GM12864 (cell line): Measurements from ENCODE around the gene ZMIZ1.
A peak's percentile ranks its signal among the peaks of the same experiment; 100 is the strongest.

Experiments used
- DNase-seq: peaks from one replicate; pipeline ENCODE4 v3.0.0-alpha.2; 2011; ENCODE audit warnings: low read depth
- H3K4me3 ChIP-seq: 2 replicates; pipeline ENCODE4 v1.5.1; 2011; ENCODE audit warnings: mild to moderate bottlenecking, low read depth, low read length, control low read depth
- TF ChIP-seq, protein P1 (sequence below): IDR thresholded peaks from 2 replicates; pipeline ENCODE4 v1.5.1; 2011; ENCODE audit warnings: low read depth, mild to moderate bottlenecking, moderate library complexity, low read length, control low read depth, inconsistent platforms; ENCODE audit errors: missing control alignments

ZMIZ1 gene

DNA sequence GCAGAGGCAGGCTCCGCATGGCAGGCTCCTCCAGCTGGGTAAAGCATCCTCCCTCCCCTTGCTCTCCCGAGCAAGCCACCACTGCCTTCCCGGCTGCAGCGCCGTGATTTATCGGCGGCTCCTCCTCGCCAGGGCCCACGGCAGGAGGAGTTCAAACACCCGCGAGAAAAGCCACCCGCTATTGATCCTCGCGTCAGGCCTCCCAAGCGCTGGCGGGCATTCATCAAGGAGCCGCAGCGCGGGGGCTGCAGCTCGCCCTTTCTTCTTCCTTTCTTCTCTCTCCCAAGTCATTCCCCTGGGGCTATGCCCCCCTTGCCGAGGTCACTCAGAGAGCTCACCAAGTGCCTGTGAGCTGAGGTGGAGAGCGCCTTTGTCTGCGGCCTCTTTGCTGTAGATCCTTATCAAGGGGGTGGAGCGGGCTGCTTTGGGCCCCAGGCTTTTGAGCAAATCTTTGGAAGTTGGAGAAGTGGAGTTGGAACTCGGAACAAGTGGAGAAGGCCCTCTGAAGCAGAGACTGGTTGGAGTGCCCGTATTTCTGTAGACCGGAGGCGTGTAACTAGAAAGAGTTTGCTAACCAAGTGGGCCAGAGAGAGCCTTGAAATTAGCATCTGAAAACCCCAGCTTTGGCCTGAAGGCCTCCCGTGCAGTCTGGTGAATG is 171.3 kb downstream of the ZMIZ1 start:
- no peak for DNase-seq
- TF ChIP-seq, protein P1, sequence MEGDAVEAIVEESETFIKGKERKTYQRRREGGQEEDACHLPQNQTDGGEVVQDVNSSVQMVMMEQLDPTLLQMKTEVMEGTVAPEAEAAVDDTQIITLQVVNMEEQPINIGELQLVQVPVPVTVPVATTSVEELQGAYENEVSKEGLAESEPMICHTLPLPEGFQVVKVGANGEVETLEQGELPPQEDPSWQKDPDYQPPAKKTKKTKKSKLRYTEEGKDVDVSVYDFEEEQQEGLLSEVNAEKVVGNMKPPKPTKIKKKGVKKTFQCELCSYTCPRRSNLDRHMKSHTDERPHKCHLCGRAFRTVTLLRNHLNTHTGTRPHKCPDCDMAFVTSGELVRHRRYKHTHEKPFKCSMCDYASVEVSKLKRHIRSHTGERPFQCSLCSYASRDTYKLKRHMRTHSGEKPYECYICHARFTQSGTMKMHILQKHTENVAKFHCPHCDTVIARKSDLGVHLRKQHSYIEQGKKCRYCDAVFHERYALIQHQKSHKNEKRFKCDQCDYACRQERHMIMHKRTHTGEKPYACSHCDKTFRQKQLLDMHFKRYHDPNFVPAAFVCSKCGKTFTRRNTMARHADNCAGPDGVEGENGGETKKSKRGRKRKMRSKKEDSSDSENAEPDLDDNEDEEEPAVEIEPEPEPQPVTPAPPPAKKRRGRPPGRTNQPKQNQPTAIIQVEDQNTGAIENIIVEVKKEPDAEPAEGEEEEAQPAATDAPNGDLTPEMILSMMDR: no peak
- H3K4me3 ChIP-seq: no peak overlapping the region

DNA sequence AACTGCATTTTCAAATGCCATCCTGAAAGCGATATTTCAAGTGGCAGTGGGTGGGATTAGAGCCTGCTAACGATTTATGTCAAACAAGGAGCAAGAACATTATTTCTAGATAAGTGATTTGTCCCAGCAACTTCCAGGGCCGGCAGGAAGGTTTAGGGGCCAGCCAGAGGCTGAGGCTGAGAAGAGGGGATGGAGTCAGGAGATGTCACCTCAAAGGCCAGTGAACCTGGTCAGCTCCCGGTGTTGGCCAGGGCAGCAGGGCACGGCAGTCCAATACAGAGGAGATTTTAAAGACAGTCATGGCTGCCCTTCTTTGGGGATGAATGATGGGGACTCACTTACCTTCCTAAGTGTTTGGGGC is 172.8 kb downstream of the ZMIZ1 start:
- TF ChIP-seq, protein P1: no peak
- no peak for DNase-seq
- peak overlapping the region; percentile 75 for H3K4me3 ChIP-seq

DNA sequence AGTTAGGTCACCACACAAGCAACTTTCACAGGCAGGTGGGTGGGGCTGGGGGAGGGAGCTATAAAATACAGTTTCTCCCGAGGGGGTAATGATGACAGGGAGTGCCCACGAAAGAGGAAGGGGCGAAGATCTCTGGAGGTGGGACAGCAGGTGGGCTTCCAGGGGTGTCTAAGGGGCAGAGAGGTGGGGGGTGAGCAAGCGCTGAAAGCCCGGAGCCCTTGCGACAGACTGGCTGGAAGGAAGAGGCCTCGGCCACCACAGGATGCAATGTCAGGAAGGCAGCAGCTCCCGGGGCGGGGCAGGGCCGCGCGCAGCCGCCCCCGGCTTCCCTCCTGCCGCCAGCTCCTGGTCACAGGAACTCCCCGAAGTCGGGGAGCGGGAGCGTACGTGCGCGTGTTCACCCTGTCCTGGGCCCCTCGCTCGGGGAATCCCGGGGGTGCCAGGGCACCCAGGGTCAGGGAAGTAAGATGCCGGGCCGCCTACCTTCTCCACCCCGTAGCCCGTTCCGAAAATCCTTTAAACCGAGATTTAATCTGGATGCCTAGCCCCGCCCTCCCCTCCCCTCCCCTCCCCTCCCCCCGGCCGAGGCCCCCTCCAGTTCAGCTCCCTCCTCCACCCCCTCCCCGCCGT is 173.3 kb downstream of the ZMIZ1 start:
- H3K4me3 ChIP-seq: peak overlapping the region; percentile 75

DNA sequence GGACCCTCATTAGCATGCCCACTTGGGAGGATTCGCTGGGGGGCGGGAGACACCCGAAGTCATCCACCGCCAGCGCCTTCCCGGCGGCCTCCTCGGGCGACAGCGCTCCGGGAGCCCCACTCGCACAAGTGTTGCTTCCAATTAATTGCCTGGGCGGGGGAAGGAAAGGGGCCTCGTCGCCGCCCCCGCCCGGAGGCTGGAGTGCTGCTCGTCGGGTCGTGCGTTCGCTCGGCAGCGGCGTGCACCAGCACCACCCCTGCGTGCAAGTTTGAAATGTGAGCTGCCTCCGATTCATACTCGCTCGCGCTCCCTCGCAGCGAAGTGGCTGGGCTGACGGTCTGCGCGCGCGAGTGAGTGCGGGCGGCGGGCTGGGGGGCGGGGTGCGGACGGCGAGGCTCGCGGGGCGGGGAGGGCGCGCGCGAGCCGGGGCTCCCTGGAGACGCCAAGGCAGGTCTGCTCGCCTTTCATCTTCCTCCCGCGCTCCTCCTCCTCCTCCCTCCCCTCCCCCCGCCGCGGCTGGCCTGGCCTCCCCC is 173.9 kb downstream of the ZMIZ1 start:
- DNase-seq: no peak
- peak overlapping the region; percentile 75 for H3K4me3 ChIP-seq
- TF ChIP-seq, protein P1: no peak

More for the DNA sequence above, 173.3 kb downstream of the ZMIZ1 start:
- DNase-seq: no peak
- TF ChIP-seq, protein P1: no peak

DNA sequence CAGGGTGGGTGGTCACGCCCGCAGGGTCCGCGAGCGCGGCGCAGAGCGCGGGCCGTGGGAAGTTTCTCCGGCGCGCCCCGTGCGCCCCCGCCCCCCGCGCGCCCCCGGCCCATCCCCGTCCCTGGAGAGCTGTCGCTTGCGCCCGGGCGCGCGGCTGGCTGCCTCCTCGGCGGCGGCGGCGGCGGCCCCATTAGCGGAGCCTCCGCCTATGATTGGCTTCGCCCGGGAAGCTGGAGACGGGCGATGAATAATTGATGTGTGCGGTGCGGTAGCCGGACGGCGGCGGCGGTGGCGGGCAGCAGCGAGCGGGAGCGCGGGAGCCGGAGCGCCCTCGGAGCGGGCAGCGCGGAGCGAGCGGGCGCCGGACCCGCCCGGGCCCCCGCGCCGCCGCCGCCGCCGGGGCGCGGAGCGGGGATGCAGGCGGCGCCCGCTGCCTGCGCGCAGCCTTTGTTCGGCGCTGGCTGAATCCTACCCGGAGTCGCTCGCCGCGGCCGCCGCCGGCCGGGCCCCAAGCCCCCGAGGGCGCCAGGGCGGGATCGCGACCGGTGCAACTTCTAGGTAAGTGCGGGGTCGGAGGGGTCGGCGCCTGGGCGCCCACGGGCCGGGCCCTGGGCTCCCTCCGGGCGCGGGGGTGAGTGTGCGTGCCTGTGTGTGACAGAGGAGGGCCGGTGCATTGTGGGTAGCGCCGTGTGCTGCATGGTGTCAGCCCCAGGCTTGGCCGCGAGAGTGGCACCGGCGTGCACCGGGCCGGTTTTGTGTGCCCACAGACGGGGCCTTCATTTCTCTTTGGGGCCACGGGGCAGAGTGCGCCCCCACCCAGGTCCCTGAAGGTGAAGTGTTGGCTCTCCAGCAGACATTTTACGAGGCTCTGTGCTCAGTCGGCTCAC is 174.7 kb downstream of the ZMIZ1 start:
- peak overlapping the region; percentile 75 for H3K4me3 ChIP-seq
- TF ChIP-seq, protein P1: no peak
- DNase-seq: no peak

DNA sequence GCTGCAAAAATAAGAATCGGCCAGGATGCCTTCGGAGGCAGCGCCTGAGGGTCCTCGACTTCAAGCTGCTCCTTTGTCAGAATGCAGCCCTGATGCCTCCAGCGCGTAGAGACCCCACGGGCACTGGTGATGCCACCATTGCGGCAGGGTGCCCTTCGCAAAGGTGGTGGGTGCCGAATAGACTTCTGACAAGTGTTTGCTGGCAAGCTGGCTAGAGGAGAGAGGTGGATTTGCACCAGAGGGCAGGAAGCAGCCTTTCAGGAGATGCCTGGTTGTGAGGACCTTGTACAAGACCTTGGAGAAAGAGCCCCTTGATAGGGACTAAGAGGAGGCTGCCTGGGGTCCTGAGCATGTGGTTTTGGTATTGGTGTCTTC is 175.3 kb downstream of the ZMIZ1 start:
- peak overlapping the region; percentile 75 for H3K4me3 ChIP-seq
- DNase-seq: no peak
- TF ChIP-seq, protein P1: no peak
